K562 (cell line): ENCODE data around the gene RNASE4. TPM values are rescaled to one million over a fixed set of nuclear protein-coding genes. Genes with fewer than 3 reads are reported as not detected.
A peak's percentile ranks its signal among the peaks of the same experiment; 100 is the strongest.

ENCODE experiments used
- ATAC-seq: fragments of 200-7000 bp; cut with Tn5 transposase; 3 replicates; pipeline ENCODE4 v1.9.1; 2020; ENCODE audit warnings: moderate library complexity
- BruUV-seq: library from RNA; stranded (reverse); fragments of 400-500 nt; replicated peaks from 2 replicates; lab custom pipeline; 2021; lab: Mats Ljungman, UMichigan
- CTCF ChIA-PET: fragments of 300-600 bp; formaldehyde crosslinking; extraction: SDS; loops from one replicate; lab custom pipeline; 2021; ENCODE audit warnings: low intra/inter-chr PET ratio; lab: Yijun Ruan, JAX
- POLR2A ChIA-PET: fragments of 300-600, 350-650 bp; sonication (Branson Sonifier 250); formaldehyde crosslinking; extraction: SDS; loops from one replicate; lab custom pipeline; 2021; ENCODE audit warnings: antibody characterized with exemption, inconsistent platforms; lab: Yijun Ruan, JAX
- DNase-seq, 4 experiments: peaks; one replicate each; pipeline versions ENCODE4 v3.0.0 to v3.0.0-alpha.2; 2011 to 2018; ENCODE audit warnings: low spot score in 3 of 4, mixed read lengths in 3 of 4; ENCODE audit errors: extremely low read depth in 1 of 4
- FAIRE-seq: peaks from 2 replicates; lab custom pipeline; 2011; peaks lifted over from hg19 to GRCh38; lab: Jason Lieb, UNC
- H2AFZ ChIP-seq: 2 replicates; pipeline ENCODE4 v1.6.0; 2011; ENCODE audit warnings: low read depth, low read length, control low read depth, inconsistent platforms
- H3K27ac ChIP-seq: fragments of 200-600 bp; 3 replicates; pipeline ENCODE4 v1.8.0; 2011; ENCODE audit warnings: low read depth, mild to moderate bottlenecking, control low read depth, inconsistent platforms, low read length, moderate library complexity, mixed read lengths; ENCODE audit errors: extremely low read depth
- H3K27me3 ChIP-seq, 2 experiments: fragments of 300-600 bp in 1 of 2; 2 replicates in 1 of 2; 3 replicates in 1 of 2; pipeline versions ENCODE4 v1.6.0 to v1.8.0; 2011; ENCODE audit warnings: inconsistent platforms in 2 of 2, low read length in 2 of 2, mild to moderate bottlenecking in 1 of 2, mixed read lengths in 1 of 2, moderate library complexity in 1 of 2; ENCODE audit not compliant: control insufficient read depth in 2 of 2, insufficient read depth in 2 of 2
- H3K36me3 ChIP-seq: fragments of 300-600 bp; 3 replicates; pipeline ENCODE4 v1.8.0; 2011; ENCODE audit warnings: mild to moderate bottlenecking, low read length, inconsistent platforms; ENCODE audit not compliant: control insufficient read depth, insufficient read depth
- H3K4me1 ChIP-seq, 2 experiments: fragments of 200-600 bp in 1 of 2; replicated peaks in 1 of 2; 2 replicates in 1 of 2; 3 replicates in 1 of 2; pipeline versions ENCODE4 v1.5.1 to v1.8.0; 2011; ENCODE audit warnings: inconsistent platforms in 2 of 2, low read length in 2 of 2, mild to moderate bottlenecking in 1 of 2, mixed read lengths in 1 of 2, moderate library complexity in 1 of 2; ENCODE audit not compliant: control insufficient read depth in 2 of 2, insufficient read depth in 2 of 2
- H3K4me2 ChIP-seq: 2 replicates; pipeline ENCODE4 v1.6.1; 2011; ENCODE audit warnings: low read length, control low read depth, inconsistent platforms, mixed read lengths; ENCODE audit not compliant: insufficient read depth
- H3K4me3 ChIP-seq: fragments of 200-600 bp; sonication (generic), shearing (Covaris generic); 2 replicates; pipeline ENCODE4 v1.5.1; 2016; ENCODE audit warnings: control low read depth, inconsistent platforms
- H3K79me2 ChIP-seq: fragments of 200-600 bp; 3 replicates; pipeline ENCODE4 v1.8.0; 2011; ENCODE audit warnings: low read length, inconsistent platforms; ENCODE audit not compliant: control insufficient read depth, insufficient read depth
- H3K9ac ChIP-seq, 2 experiments: 2 replicates each; pipeline versions ENCODE4 v1.6.0 to v1.6.1; 2011; ENCODE audit warnings: low read depth in 2 of 2, low read length in 2 of 2, control low read depth in 1 of 2, inconsistent platforms in 1 of 2, mild to moderate bottlenecking in 1 of 2, mixed read lengths in 1 of 2; ENCODE audit not compliant: insufficient read depth in 1 of 2
- H3K9me1 ChIP-seq: one replicate; pipeline ENCODE4 v1.6.0; 2011; ENCODE audit warnings: inconsistent platforms, mild to moderate bottlenecking, low read length, moderate library complexity; ENCODE audit not compliant: control insufficient read depth, insufficient read depth
- H3K9me3 ChIP-seq: replicated peaks from 2 replicates; pipeline ENCODE4 v1.5.1; 2011; ENCODE audit warnings: low read depth, low read length, inconsistent platforms; ENCODE audit not compliant: control insufficient read depth, insufficient read depth
- H4K20me1 ChIP-seq: replicated peaks from 2 replicates; pipeline ENCODE4 v1.6.1; 2011; ENCODE audit warnings: low read length, inconsistent platforms, mixed read lengths; ENCODE audit not compliant: control insufficient read depth, insufficient read depth
- GTF3C2 ChIP-seq: IDR thresholded peaks from 3 replicates; pipeline ENCODE4 v1.6.1; 2011; ENCODE audit warnings: borderline replicate concordance, mild to moderate bottlenecking, moderate library complexity; ENCODE audit not compliant: insufficient read length; ENCODE audit errors: extremely low read depth
- KLF6 ChIP-seq: fragments of 250-450 bp; sonication (Bioruptor Pico); IDR thresholded peaks from 2 replicates; pipeline ENCODE4 v1.4.0; 2020; ENCODE audit warnings: mild to moderate bottlenecking, moderate library complexity, borderline replicate concordance
- NEUROD1 ChIP-seq: fragments of 150-350 bp; IDR thresholded peaks from 2 replicates; pipeline ENCODE4 v1.6.1; 2014; ENCODE audit warnings: borderline replicate concordance, low read length, low read depth; ENCODE audit not compliant: partially characterized antibody
- POLR2H ChIP-seq: IDR thresholded peaks from 2 replicates; pipeline ENCODE4 v1.6.1; 2016; ENCODE audit warnings: missing genetic modification characterization, low read depth, mild to moderate bottlenecking, control low read depth, missing compliant biosample characterization, moderate library complexity
- POLR3A ChIP-seq: IDR thresholded peaks from 2 replicates; pipeline ENCODE4 v1.6.1; 2011; ENCODE audit warnings: borderline replicate concordance, mild to moderate bottlenecking, moderate library complexity; ENCODE audit not compliant: insufficient read length, insufficient read depth; ENCODE audit errors: extremely low read depth
- SMARCE1 ChIP-seq: fragments of 450-650 bp; IDR thresholded peaks from 2 replicates; pipeline ENCODE4 v1.7.1; 2016; ENCODE audit warnings: mild to moderate bottlenecking
- SP2 ChIP-seq: IDR thresholded peaks from 2 replicates; pipeline ENCODE4 v1.6.1; 2011; ENCODE audit warnings: mild to moderate bottlenecking, low read depth, low read length, moderate library complexity; ENCODE audit not compliant: poor library complexity, severe bottlenecking; ENCODE audit errors: extremely low read depth
- TBP ChIP-seq: optimal IDR thresholded peaks from 2 replicates; pipeline ENCODE3; 2011; ENCODE audit warnings: low read depth, low read length, improper control_type of control experiment
- ZNF3 ChIP-seq: fragments of 250-450 bp; sonication (Bioruptor Pico); IDR thresholded peaks from 2 replicates; pipeline ENCODE4 v1.5.0; 2021; ENCODE audit warnings: mild to moderate bottlenecking, moderate library complexity
- ZNF561 ChIP-seq: fragments of 450-650 bp; formaldehyde crosslinking; conservative IDR thresholded peaks from 2 replicates; pipeline ENCODE4 v1.4.0; 2020; ENCODE audit warnings: mild to moderate bottlenecking, moderate library complexity
- WGBS: fragments of 100-300 bp; shearing (Covaris generic); methylation state at CpG from one replicate; pipeline ENCODE4 v1.1.6; 2016; ENCODE audit warnings: low coverage, mixed read lengths; ENCODE audit not compliant: insufficient coverage; ENCODE audit errors: missing lambda C conversion rate; 5-methylcytosine and 5-hydroxymethylcytosine counted together
- in situ Hi-C: fragments of 300-500 bp; cut with MboI; formaldehyde crosslinking; loops from 4 replicates; pipeline ENCODE4 v1.15.0; 2018; ENCODE audit warnings: inconsistent platforms, mixed read lengths
- intact Hi-C: fragments of 100-400 bp; cut with micrococcal nuclease; formaldehyde crosslinking; loops from 2 replicates; pipeline ENCODE4 v1.14.2; 2022
- polyA plus RNA-seq, 8 experiments: library from polyadenylated mRNA; depleted of rRNA in 4 of 8; stranded (reverse) in 5 of 8; unstranded in 3 of 8; fragments of >200 nt; fragmentation: Nextera tagmentation in 2 of 8; fragmentation: Illumina TruSeq in 1 of 8; extraction: Ambion mirVana in 2 of 8; extraction: Trizol in 1 of 8; gene quantifications; 2 replicates each; pipeline versions ENCODE4 v1.2.1 to v1.2.3, GENCODE V29; 2011 to 2014; ENCODE audit warnings: inconsistent platforms in 1 of 8, missing spikeins in 1 of 8
- total RNA-seq, 7 experiments: library from RNA; depleted of rRNA in 6 of 7; stranded (reverse); fragments of >200 nt in 6 of 7; fragmentation: Illumina TruSeq in 2 of 7; extraction: Trizol in 2 of 7; gene quantifications; 2 replicates each; pipeline versions ENCODE4 v1.2.1 to v1.2.3, GENCODE V29; 2011 to 2021; ENCODE audit warnings: low replicate concordance in 1 of 7

RNASE4 gene
- total and polyA plus RNA-seq, 9 of the 15 experiments (the other 6 are each of a cell fraction or from before 2014, with no cell fraction given), result 0.09 to 0.22 (median 0.13) TPM; not detected in 2

DNA sequence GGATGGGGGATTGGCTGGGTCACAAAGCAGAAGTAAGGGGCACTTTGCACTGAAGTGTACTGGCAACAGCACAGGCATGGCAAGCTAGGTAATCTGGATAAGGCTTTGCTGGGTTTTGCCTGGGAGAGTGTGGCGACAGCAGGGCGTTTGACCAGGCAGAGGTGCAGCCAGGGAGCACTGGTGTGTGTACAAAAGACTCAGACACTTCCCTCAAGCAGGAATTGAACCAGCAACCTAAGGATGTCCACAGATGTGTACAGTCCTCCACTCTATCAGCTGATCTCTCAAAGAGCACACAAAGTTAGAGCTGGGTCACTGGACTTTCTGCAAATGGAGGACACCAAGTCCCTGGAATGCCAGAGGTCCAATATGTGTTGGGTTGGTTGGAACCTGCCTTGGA lies 15.4 kb upstream of the RNASE4 start:
- no peak overlapping the region; the same call in 1 of the 2 replicates for H3K4me2 ChIP-seq
- CTCF ChIA-PET, result no interaction called here
- FAIRE-seq, result no peak

More for the DNA sequence above, 15.4 kb upstream of the RNASE4 start:
- in situ Hi-C loops (no loop called here), intact Hi-C loops (no loop called here)
- H3K9me1 ChIP-seq, result no peaks in the 10 kb centered on the region
- 0% methylated on average over 2 of the region's 2 CpGs for WGBS
- no peak overlapping the region for H2AFZ ChIP-seq
- no peaks in the 10 kb centered on the region for H3K27me3 ChIP-seq
- no peaks in the 10 kb centered on the region for H4K20me1 ChIP-seq
- no TSS peak for BruUV-seq
- H3K36me3 ChIP-seq, result no peaks in the 10 kb centered on the region
- no peak overlapping the region for H3K27ac ChIP-seq
- peaks cover 5 to 11% of the 10 kb centered on the region in 2 experiments; a peak in 3 of 5 replicates for H3K4me1 ChIP-seq
- POLR2A ChIA-PET, result no interaction called here
- H3K9ac ChIP-seq, result no peak overlapping the region
- no peaks in the 10 kb centered on the region for H3K9me3 ChIP-seq
- TF ChIP-seq GTF3C2, result peak; percentile 11
- TF ChIP-seq KLF6 (CRISPR knock-in tag), result no peak
- TF ChIP-seq SP2, result no peak
- no peak for TF ChIP-seq ZNF3
- no peak for TF ChIP-seq ZNF561 (CRISPR knock-in tag)
- TF ChIP-seq TBP, result peak; percentile 96
- no peak for TF ChIP-seq NEUROD1
- TF ChIP-seq POLR2H, result peak; percentile 86
- no peak for TF ChIP-seq SMARCE1
- TF ChIP-seq POLR3A, result peak; percentile 74
- peak; percentile 31; the same call in 1 of the 3 replicates for ATAC-seq
- no peak overlapping the region for H3K4me3 ChIP-seq
- peak in 1 of 4 experiments; percentile 19 for DNase-seq
- H3K79me2 ChIP-seq, result no peaks in the 10 kb centered on the region
